ENCODE results near the gene P3H4.

GRCh38 chr17:41785859-41786226 lies 25.9 kb downstream of the P3H4 start:
- TF ChIP-seq FOXK2 (IDR thresholded peaks at IDR 0.05) (no peak), CTCF (IDR thresholded peaks at IDR 0.05 in 2 of 3, conservative IDR thresholded peaks at IDR 0.05 in 1 of 3; ENCODE audit: control insufficient read depth in 2 of 3, extremely low read depth in 1 of 3, insufficient read depth in 1 of 3, low read depth in 3 of 3, low read length in 3 of 3) (no peak), STAT1 (conservative IDR thresholded peaks at IDR 0.05) (no peak), POLR2A (IDR thresholded peaks at IDR 0.05; ENCODE audit: low read depth, low read length) (no peak), EZH2 (IDR thresholded peaks at IDR 0.05; ENCODE audit: borderline replicate concordance, control insufficient read depth, low read depth, low read length) (no peak), MYC (IDR thresholded peaks at IDR 0.05; ENCODE audit: insufficient read depth, insufficient read length, insufficient replicate concordance, low read length, severe bottlenecking) (no peak), FOXM1 (IDR thresholded peaks at IDR 0.05; ENCODE audit: low read depth, low read length) (no peak), MEF2A (IDR thresholded peaks at IDR 0.05; ENCODE audit: insufficient read depth, low read depth, low read length) (no peak), POLR2AphosphoS5 (IDR thresholded peaks at IDR 0.05; ENCODE audit: low read length) (no peak), RAD21 (IDR thresholded peaks at IDR 0.05; ENCODE audit: insufficient read depth, low read depth, low read length) (no peak)

Data from GM12878 (cell line).